ENCODE measurements around the gene TMEM184C. TPM values are rescaled to one million over a fixed set of nuclear protein-coding genes. Genes with fewer than 3 reads are reported as not detected.

Gene TMEM184C
- total and polyA plus RNA-seq, 2 experiments from 2014 or later = 15.1 to 42.2 TPM

DNA sequence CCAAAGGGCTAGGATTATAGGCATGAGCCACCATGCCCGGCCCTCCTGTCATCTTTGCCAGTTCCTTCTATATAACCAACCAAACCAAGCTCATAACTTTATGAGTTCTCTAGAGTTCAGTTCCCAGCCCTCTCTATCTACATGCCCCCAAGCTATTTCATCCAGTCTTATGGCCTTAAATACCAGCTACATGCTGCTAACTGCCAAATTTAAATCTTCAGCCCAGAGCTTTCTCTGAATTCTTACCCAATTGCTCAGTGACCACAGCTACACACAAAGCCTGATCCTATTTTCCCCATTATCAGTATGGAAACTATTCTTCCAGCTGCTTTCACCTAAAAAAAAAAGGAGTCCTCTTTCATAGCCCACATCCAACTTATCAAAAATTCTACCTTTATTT, 23.1 kb downstream of the TMEM184C start:
- Mint-ChIP-seq H3K36me3 (ENCODE audit: low read depth) (peaks cover 37% of the 10 kb centered on the region), H3K27ac (peak overlapping the region; percentile 38; the same call in 1 of the 2 replicates), H3K27me3 (ENCODE audit: insufficient read depth, low read depth, poor library complexity) (no peaks in the 10 kb centered on the region), H3K4me3 (no peak overlapping the region), H3K4me1 (peaks cover 25% of the 10 kb centered on the region; the same call in 2 of the 3 replicates), H3K9me3 (no peaks in the 10 kb centered on the region)
- Histone ChIP-seq H3K27me3 (ENCODE audit: insufficient read depth) (no peaks in the 10 kb centered on the region), H2AFZ (no peak overlapping the region), H3K36me3 (ENCODE audit: insufficient read depth) (peaks cover 8% of the 10 kb centered on the region; the same call in 1 of the 2 replicates), H4K20me1 (replicated peaks; ENCODE audit: insufficient read depth) (no peaks in the 10 kb centered on the region), H3K79me2 (replicated peaks; ENCODE audit: insufficient read depth) (0 out of 2 replicates have a peak, but pooled peaks cover 3% of the 10 kb centered on the region), H3K4me1 (ENCODE audit: insufficient read depth) (peaks cover 28% of the 10 kb centered on the region), H3K27ac (ENCODE audit: low read depth) (no peak overlapping the region), H3K4me2 (no peak overlapping the region), H3K9me2 (ENCODE audit: insufficient read depth) (no peaks in the 10 kb centered on the region), H3F3A (replicated peaks; ENCODE audit: low read depth) (no peaks in the 10 kb centered on the region), H3K4me3 (no peak overlapping the region)
- ATAC-seq = no peak
- TF ChIP-seq NANOG (IDR thresholded peaks at IDR 0.05; ENCODE audit: borderline replicate concordance) = no peak
- no peak for TF ChIP-seq JUNB (IDR thresholded peaks at IDR 0.05; ENCODE audit: unreplicated experiment)
- no peak for TF ChIP-seq EZH2 (IDR thresholded peaks at IDR 0.05; ENCODE audit: low read depth, unreplicated experiment)
- no peak for TF ChIP-seq ZNF114 (CRISPR knock-in tag; IDR thresholded peaks at IDR 0.05)
- TF ChIP-seq, protein P1, sequence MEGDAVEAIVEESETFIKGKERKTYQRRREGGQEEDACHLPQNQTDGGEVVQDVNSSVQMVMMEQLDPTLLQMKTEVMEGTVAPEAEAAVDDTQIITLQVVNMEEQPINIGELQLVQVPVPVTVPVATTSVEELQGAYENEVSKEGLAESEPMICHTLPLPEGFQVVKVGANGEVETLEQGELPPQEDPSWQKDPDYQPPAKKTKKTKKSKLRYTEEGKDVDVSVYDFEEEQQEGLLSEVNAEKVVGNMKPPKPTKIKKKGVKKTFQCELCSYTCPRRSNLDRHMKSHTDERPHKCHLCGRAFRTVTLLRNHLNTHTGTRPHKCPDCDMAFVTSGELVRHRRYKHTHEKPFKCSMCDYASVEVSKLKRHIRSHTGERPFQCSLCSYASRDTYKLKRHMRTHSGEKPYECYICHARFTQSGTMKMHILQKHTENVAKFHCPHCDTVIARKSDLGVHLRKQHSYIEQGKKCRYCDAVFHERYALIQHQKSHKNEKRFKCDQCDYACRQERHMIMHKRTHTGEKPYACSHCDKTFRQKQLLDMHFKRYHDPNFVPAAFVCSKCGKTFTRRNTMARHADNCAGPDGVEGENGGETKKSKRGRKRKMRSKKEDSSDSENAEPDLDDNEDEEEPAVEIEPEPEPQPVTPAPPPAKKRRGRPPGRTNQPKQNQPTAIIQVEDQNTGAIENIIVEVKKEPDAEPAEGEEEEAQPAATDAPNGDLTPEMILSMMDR (conservative IDR thresholded peaks at IDR 0.05; ENCODE audit: low read depth in 2 of 2) = no peak
- TF ChIP-seq, protein P2, sequence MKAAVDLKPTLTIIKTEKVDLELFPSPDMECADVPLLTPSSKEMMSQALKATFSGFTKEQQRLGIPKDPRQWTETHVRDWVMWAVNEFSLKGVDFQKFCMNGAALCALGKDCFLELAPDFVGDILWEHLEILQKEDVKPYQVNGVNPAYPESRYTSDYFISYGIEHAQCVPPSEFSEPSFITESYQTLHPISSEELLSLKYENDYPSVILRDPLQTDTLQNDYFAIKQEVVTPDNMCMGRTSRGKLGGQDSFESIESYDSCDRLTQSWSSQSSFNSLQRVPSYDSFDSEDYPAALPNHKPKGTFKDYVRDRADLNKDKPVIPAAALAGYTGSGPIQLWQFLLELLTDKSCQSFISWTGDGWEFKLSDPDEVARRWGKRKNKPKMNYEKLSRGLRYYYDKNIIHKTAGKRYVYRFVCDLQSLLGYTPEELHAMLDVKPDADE (IDR thresholded peaks at IDR 0.05) = no peak
- no peak for TF ChIP-seq STAT1 (IDR thresholded peaks at IDR 0.05; ENCODE audit: unreplicated experiment)
- TF ChIP-seq CREB1 (CRISPR knock-in tag; IDR thresholded peaks at IDR 0.05; ENCODE audit: low read depth) = no peak
- no peak for TF ChIP-seq EZH2phosphoT487 (IDR thresholded peaks at IDR 0.05; ENCODE audit: unreplicated experiment)
- no peak for TF ChIP-seq POLR2AphosphoS5 (IDR thresholded peaks at IDR 0.05; ENCODE audit: low read depth)
- TF ChIP-seq, protein P3, sequence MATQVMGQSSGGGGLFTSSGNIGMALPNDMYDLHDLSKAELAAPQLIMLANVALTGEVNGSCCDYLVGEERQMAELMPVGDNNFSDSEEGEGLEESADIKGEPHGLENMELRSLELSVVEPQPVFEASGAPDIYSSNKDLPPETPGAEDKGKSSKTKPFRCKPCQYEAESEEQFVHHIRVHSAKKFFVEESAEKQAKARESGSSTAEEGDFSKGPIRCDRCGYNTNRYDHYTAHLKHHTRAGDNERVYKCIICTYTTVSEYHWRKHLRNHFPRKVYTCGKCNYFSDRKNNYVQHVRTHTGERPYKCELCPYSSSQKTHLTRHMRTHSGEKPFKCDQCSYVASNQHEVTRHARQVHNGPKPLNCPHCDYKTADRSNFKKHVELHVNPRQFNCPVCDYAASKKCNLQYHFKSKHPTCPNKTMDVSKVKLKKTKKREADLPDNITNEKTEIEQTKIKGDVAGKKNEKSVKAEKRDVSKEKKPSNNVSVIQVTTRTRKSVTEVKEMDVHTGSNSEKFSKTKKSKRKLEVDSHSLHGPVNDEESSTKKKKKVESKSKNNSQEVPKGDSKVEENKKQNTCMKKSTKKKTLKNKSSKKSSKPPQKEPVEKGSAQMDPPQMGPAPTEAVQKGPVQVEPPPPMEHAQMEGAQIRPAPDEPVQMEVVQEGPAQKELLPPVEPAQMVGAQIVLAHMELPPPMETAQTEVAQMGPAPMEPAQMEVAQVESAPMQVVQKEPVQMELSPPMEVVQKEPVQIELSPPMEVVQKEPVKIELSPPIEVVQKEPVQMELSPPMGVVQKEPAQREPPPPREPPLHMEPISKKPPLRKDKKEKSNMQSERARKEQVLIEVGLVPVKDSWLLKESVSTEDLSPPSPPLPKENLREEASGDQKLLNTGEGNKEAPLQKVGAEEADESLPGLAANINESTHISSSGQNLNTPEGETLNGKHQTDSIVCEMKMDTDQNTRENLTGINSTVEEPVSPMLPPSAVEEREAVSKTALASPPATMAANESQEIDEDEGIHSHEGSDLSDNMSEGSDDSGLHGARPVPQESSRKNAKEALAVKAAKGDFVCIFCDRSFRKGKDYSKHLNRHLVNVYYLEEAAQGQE (IDR thresholded peaks at IDR 0.05; ENCODE audit: unreplicated experiment) = no peak
- no peak for TF ChIP-seq ZNF331 (CRISPR knock-in tag; IDR thresholded peaks at IDR 0.05; ENCODE audit: low read depth)
- TF ChIP-seq, protein P4, sequence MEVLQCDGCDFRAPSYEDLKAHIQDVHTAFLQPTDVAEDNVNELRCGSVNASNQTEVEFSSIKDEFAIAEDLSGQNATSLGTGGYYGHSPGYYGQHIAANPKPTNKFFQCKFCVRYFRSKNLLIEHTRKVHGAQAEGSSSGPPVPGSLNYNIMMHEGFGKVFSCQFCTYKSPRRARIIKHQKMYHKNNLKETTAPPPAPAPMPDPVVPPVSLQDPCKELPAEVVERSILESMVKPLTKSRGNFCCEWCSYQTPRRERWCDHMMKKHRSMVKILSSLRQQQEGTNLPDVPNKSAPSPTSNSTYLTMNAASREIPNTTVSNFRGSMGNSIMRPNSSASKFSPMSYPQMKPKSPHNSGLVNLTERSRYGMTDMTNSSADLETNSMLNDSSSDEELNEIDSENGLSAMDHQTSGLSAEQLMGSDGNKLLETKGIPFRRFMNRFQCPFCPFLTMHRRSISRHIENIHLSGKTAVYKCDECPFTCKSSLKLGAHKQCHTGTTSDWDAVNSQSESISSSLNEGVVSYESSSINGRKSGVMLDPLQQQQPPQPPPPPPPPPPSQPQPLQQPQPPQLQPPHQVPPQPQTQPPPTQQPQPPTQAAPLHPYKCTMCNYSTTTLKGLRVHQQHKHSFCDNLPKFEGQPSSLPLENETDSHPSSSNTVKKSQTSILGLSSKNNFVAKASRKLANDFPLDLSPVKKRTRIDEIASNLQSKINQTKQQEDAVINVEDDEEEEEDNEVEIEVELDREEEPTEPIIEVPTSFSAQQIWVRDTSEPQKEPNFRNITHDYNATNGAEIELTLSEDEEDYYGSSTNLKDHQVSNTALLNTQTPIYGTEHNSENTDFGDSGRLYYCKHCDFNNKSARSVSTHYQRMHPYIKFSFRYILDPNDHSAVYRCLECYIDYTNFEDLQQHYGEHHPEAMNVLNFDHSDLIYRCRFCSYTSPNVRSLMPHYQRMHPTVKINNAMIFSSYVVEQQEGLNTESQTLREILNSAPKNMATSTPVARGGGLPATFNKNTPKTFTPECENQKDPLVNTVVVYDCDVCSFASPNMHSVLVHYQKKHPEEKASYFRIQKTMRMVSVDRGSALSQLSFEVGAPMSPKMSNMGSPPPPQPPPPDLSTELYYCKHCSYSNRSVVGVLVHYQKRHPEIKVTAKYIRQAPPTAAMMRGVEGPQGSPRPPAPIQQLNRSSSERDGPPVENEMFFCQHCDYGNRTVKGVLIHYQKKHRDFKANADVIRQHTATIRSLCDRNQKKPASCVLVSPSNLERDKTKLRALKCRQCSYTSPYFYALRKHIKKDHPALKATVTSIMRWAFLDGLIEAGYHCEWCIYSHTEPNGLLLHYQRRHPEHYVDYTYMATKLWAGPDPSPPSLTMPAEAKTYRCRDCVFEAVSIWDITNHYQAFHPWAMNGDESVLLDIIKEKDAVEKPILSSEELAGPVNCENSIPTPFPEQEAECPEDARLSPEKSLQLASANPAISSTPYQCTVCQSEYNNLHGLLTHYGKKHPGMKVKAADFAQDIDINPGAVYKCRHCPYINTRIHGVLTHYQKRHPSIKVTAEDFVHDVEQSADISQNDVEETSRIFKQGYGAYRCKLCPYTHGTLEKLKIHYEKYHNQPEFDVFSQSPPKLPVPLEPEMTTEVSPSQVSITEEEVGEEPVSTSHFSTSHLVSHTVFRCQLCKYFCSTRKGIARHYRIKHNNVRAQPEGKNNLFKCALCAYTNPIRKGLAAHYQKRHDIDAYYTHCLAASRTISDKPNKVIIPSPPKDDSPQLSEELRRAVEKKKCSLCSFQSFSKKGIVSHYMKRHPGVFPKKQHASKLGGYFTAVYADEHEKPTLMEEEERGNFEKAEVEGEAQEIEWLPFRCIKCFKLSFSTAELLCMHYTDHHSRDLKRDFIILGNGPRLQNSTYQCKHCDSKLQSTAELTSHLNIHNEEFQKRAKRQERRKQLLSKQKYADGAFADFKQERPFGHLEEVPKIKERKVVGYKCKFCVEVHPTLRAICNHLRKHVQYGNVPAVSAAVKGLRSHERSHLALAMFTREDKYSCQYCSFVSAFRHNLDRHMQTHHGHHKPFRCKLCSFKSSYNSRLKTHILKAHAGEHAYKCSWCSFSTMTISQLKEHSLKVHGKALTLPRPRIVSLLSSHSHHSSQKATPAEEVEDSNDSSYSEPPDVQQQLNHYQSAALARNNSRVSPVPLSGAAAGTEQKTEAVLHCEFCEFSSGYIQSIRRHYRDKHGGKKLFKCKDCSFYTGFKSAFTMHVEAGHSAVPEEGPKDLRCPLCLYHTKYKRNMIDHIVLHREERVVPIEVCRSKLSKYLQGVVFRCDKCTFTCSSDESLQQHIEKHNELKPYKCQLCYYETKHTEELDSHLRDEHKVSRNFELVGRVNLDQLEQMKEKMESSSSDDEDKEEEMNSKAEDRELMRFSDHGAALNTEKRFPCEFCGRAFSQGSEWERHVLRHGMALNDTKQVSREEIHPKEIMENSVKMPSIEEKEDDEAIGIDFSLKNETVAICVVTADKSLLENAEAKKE (CRISPR knock-in tag; IDR thresholded peaks at IDR 0.05) = no peak
- DNase-seq (ENCODE audit: low spot score) = no peak
